Progenitor cell of endocrine pancreas (in vitro differentiated cells): ENCODE results near the gene SPTLC3. TPM values are rescaled to one million over a fixed set of nuclear protein-coding genes. Genes with fewer than 3 reads are reported as not detected.

ENCODE experiments used
- DNase-seq: peaks from one replicate; pipeline ENCODE4 v3.0.0; 2021; ENCODE audit warnings: low spot score; ENCODE audit not compliant: unreplicated experiment
- H3K27ac Mint-ChIP-seq: 2 replicates; pipeline ENCODE4 v1.8.0; 2021; ENCODE audit warnings: mild to moderate bottlenecking, moderate library complexity, mixed read lengths
- H3K27me3 Mint-ChIP-seq: 2 replicates; pipeline ENCODE4 v1.8.0; 2021; ENCODE audit warnings: mixed read lengths
- H3K36me3 Mint-ChIP-seq: 2 replicates; pipeline ENCODE4 v1.8.0; 2022; ENCODE audit warnings: mixed read lengths; ENCODE audit not compliant: insufficient read depth
- H3K4me1 Mint-ChIP-seq: 2 replicates; pipeline ENCODE4 v1.8.0; 2021; ENCODE audit warnings: low read depth, mixed read lengths
- H3K4me3 Mint-ChIP-seq: 2 replicates; pipeline ENCODE4 v1.8.0; 2021; ENCODE audit warnings: low read depth, mild to moderate bottlenecking, moderate library complexity, mixed read lengths
- H3K9me3 Mint-ChIP-seq: 2 replicates; pipeline ENCODE4 v1.8.0; 2021; ENCODE audit warnings: low read depth, mixed read lengths
- CTCF ChIP-seq: fragments of 200-600 bp; sonication (generic); IDR thresholded peaks from one replicate; pipeline ENCODE4 v1.5.0; 2021; ENCODE audit warnings: antibody characterized with exemption, mild to moderate bottlenecking; ENCODE audit not compliant: unreplicated experiment
- total RNA-seq: library from RNA; stranded (reverse); gene quantifications from 2 replicates; pipeline ENCODE4 v1.2.1, GENCODE V29; 2021

SPTLC3 gene
- total RNA-seq, 1 donor from 2014 or later = 52.2 TPM

GRCh38 chr20:13009682-13010406 lies 1.1 kb downstream of the SPTLC3 start:
- Mint-ChIP-seq H3K36me3 (peaks cover 13% of the 10 kb centered on the region), H3K27me3 (no peaks in the 10 kb centered on the region), H3K9me3 (no peaks in the 10 kb centered on the region), H3K4me1 (peaks cover 42% of the 10 kb centered on the region), H3K4me3 (peak overlapping the region; percentile 82), H3K27ac (peak overlapping the region; percentile 95)
- TF ChIP-seq CTCF = no peak
- no peak for DNase-seq

- H3K9me3 Mint-ChIP-seq = no peaks in the 10 kb centered on the region
- peak overlapping the region; percentile 26 for H3K27ac Mint-ChIP-seq
- no peak for TF ChIP-seq CTCF
- no peak overlapping the region for H3K4me3 Mint-ChIP-seq
- peaks cover 38% of the 10 kb centered on the region for H3K4me1 Mint-ChIP-seq
- peaks cover 27% of the 10 kb centered on the region for H3K36me3 Mint-ChIP-seq
- no peaks in the 10 kb centered on the region for H3K27me3 Mint-ChIP-seq
- no peak for DNase-seq
Observed at GRCh38 chr20:13012886-13013285, 4.1 kb downstream of the SPTLC3 start.

- Mint-ChIP-seq H3K27me3 (no peaks in the 10 kb centered on the region), H3K4me1 (peaks cover 33% of the 10 kb centered on the region), H3K36me3 (peaks cover 28% of the 10 kb centered on the region), H3K4me3 (no peak overlapping the region), H3K27ac (no peak overlapping the region), H3K9me3 (no peaks in the 10 kb centered on the region)
- DNase-seq = no peak
- no peak for TF ChIP-seq CTCF
Observed at GRCh38 chr20:13013411-13013810, 4.6 kb downstream of the SPTLC3 start.

- TF ChIP-seq CTCF = no peak
- H3K4me1 Mint-ChIP-seq = peaks cover 6% of the 10 kb centered on the region
- peaks cover 53% of the 10 kb centered on the region for H3K36me3 Mint-ChIP-seq
- no peaks in the 10 kb centered on the region for H3K27me3 Mint-ChIP-seq
- no peak for DNase-seq
- no peak overlapping the region for H3K4me3 Mint-ChIP-seq
- no peak overlapping the region for H3K27ac Mint-ChIP-seq
- H3K9me3 Mint-ChIP-seq = peaks cover 29% of the 10 kb centered on the region
Observed at GRCh38 chr20:13017235-13017634, 8.5 kb downstream of the SPTLC3 start.

- H3K4me1 Mint-ChIP-seq = peaks cover 2% of the 10 kb centered on the region
Observed at GRCh38 chr20:13017883-13018535, 9.2 kb downstream of the SPTLC3 start.

More at GRCh38 chr20:13017883-13018535, 9.2 kb downstream of the SPTLC3 start:
- no peak overlapping the region for H3K27ac Mint-ChIP-seq
- no peak overlapping the region for H3K4me3 Mint-ChIP-seq
- H3K36me3 Mint-ChIP-seq = peaks cover 57% of the 10 kb centered on the region
- no peak for DNase-seq
- H3K9me3 Mint-ChIP-seq = peaks cover 30% of the 10 kb centered on the region
- no peaks in the 10 kb centered on the region for H3K27me3 Mint-ChIP-seq
- no peak for TF ChIP-seq CTCF
